Spleen (tissue), 7 donors: ENCODE data around the gene ACSS3.

Source experiments
- CTCF ChIP-seq, 11 experiments: fragments of 200-600 bp in 7 of 11; fragments of 450-650 bp in 4 of 11; sonication (generic) in 4 of 11; IDR thresholded peaks in 8 of 11; conservative IDR thresholded peaks in 3 of 11; 1 replicate in 7 of 11; 2 replicates in 4 of 11; pipeline versions ENCODE4 v1.4.0 to v1.8.0; 2016 to 2021; ENCODE audit warnings: antibody characterized with exemption in 11 of 11, inconsistent platforms in 4 of 11, mild to moderate bottlenecking in 1 of 11
- POLR2A ChIP-seq, 3 donors: fragments of 450-650 bp; IDR thresholded peaks; one replicate each; pipeline ENCODE4 v1.5.1; 2017; ENCODE audit warnings: antibody characterized with exemption in 3 of 3, mild to moderate bottlenecking in 1 of 3
- donor health status: DM: no; HTN: no; CAD: no; lungs with moderate emphysema.
- donor health status: DM: no; HTN: no; CAD: no.
- donor health status: DM: no; HTN: no; CAD: no.

- TF ChIP-seq CTCF (IDR thresholded peaks at IDR 0.05 in 8 of 11, conservative IDR thresholded peaks at IDR 0.05 in 3 of 11) (no peak), POLR2A (IDR thresholded peaks at IDR 0.05) (no peak)
Observed at GRCh38 chr12:81150382-81150781, 72.5 kb downstream of the ACSS3 start.
